ENCODE data around the gene SPRR2D.

GRCh38 chr1:152997901-152998300, 43.0 kb downstream of the SPRR2D start:
- TF ChIP-seq REST (IDR thresholded peaks at IDR 0.05; ENCODE audit: low read depth, low read length) (no peak), EZH2 (IDR thresholded peaks at IDR 0.05; ENCODE audit: borderline replicate concordance, control insufficient read depth, low read depth, low read length) (no peak), RAD21 (IDR thresholded peaks at IDR 0.05; ENCODE audit: insufficient read depth, low read depth, low read length) (no peak), SMC3 (IDR thresholded peaks at IDR 0.05; ENCODE audit: borderline replicate concordance, low read length) (no peak), CTCF (IDR thresholded peaks at IDR 0.05 in 2 of 3, conservative IDR thresholded peaks at IDR 0.05 in 1 of 3; ENCODE audit: control insufficient read depth in 2 of 3, extremely low read depth in 1 of 3, insufficient read depth in 1 of 3, low read depth in 3 of 3, low read length in 3 of 3) (no peak), USF2 (IDR thresholded peaks at IDR 0.05; ENCODE audit: borderline replicate concordance, low read depth, low read length) (no peak), RB1 (IDR thresholded peaks at IDR 0.05; ENCODE audit: borderline replicate concordance) (no peak), MAX (IDR thresholded peaks at IDR 0.05; ENCODE audit: low read depth, low read length) (no peak)
